ENCODE results near the gene PRSS22. TPM values are rescaled to one million over a fixed set of nuclear protein-coding genes. Genes with fewer than 3 reads are reported as not detected.
A peak's percentile ranks its signal among the peaks of the same experiment; 100 is the strongest.

Gene PRSS22
- total RNA-seq, 1 donor from 2014 or later, result not detected

GRCh38 chr16:2827374-2827791 lies 30.6 kb downstream of the PRSS22 start:
- Histone ChIP-seq H3K4me3 (no peak overlapping the region), H3K4me1 (no peaks in the 10 kb centered on the region), H3K9me3 (no peaks in the 10 kb centered on the region), H3K36me3 (no peaks in the 10 kb centered on the region), H3K27me3 (no peaks in the 10 kb centered on the region), H3K27ac (no peak overlapping the region)
- intact Hi-C loops (cut with DNase I), result no loop called here
- no peak for DNase-seq (ENCODE audit: low spot score in 2 of 2)
- no peak for TF ChIP-seq CTCF (IDR thresholded peaks at IDR 0.05)

GRCh38 chr16:2826591-2827373 lies 31.2 kb downstream of the PRSS22 start:
- Histone ChIP-seq H3K27ac (no peak overlapping the region), H3K9me3 (no peaks in the 10 kb centered on the region), H3K36me3 (no peaks in the 10 kb centered on the region), H3K27me3 (no peaks in the 10 kb centered on the region), H3K4me3 (no peak overlapping the region), H3K4me1 (no peaks in the 10 kb centered on the region)
- DNase-seq (ENCODE audit: low spot score in 2 of 2), result no peak
- no peak for TF ChIP-seq CTCF (IDR thresholded peaks at IDR 0.05)
- intact Hi-C loops (cut with DNase I), result no loop called here

- Histone ChIP-seq H3K27ac (no peak overlapping the region), H3K4me3 (no peak overlapping the region), H3K27me3 (no peaks in the 10 kb centered on the region), H3K9me3 (no peaks in the 10 kb centered on the region), H3K36me3 (no peaks in the 10 kb centered on the region), H3K4me1 (no peaks in the 10 kb centered on the region)
- TF ChIP-seq CTCF (IDR thresholded peaks at IDR 0.05), result no peak
- intact Hi-C loops (cut with DNase I), result no loop called here
- no peak for DNase-seq (ENCODE audit: low spot score in 2 of 2)
Measured at GRCh38 chr16:2825906-2826305, 32.1 kb downstream of the PRSS22 start.

- H3K4me3 ChIP-seq, result no peak overlapping the region
- H3K9me3 ChIP-seq, result no peaks in the 10 kb centered on the region
- H3K27ac ChIP-seq, result no peak overlapping the region
- no peak for TF ChIP-seq CTCF (IDR thresholded peaks at IDR 0.05)
- no peaks in the 10 kb centered on the region for H3K36me3 ChIP-seq
- intact Hi-C loops (cut with DNase I), result no loop called here
- peak in 1 of 2 donors; percentile 53 for DNase-seq (ENCODE audit: low spot score in 2 of 2)
- no peaks in the 10 kb centered on the region for H3K4me1 ChIP-seq
- no peaks in the 10 kb centered on the region for H3K27me3 ChIP-seq
Measured at GRCh38 chr16:2825049-2825742, 32.8 kb downstream of the PRSS22 start.

GRCh38 chr16:2824626-2825025 lies 33.3 kb downstream of the PRSS22 start:
- TF ChIP-seq CTCF (IDR thresholded peaks at IDR 0.05), result no peak
- Histone ChIP-seq H3K9me3 (no peaks in the 10 kb centered on the region), H3K27ac (no peak overlapping the region), H3K36me3 (no peaks in the 10 kb centered on the region), H3K27me3 (no peaks in the 10 kb centered on the region), H3K4me3 (no peak overlapping the region), H3K4me1 (no peaks in the 10 kb centered on the region)
- intact Hi-C loops (cut with DNase I), result no loop called here
- DNase-seq (ENCODE audit: low spot score in 2 of 2), result peak in 1 of 2 donors; percentile 2
